ENCODE results near the gene CAPN11.

The CAPN11 gene

DNA sequence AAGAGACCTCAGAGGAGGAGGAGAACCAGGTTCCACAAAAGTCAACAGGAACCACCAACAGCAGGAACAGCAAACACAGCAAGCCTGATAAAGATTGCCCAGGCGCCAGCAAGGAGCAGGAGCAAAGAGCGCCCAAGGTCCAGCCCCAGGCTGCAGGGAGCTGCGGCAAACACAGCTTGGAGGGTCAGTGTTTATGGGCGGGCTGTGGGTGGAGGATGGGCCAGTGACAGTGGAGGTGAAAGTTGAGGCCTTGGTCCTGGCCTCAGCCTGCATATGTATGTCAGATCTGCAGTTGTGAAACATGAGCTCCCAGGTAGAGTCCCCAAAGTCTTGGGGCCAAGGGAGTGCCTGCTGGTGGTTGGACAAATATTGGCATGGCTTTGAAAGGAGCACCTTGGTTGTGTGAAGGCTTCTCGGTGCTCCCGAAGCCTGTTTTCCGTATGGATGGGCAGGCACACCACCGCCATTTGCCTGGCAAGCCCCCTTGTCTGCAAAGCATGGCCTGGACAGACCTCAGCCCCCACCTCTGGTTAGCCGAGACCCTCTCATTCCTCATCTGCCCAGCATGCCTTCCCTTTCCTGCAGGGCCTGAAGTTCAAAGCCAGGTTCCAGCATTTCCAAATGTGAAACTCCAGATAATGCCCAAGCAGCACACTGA is 2.0 kb upstream of the CAPN11 start:
- no peak overlapping the region for H3K4me3 ChIP-seq (ENCODE audit: low read depth, low read length)
- TF ChIP-seq, protein P1, sequence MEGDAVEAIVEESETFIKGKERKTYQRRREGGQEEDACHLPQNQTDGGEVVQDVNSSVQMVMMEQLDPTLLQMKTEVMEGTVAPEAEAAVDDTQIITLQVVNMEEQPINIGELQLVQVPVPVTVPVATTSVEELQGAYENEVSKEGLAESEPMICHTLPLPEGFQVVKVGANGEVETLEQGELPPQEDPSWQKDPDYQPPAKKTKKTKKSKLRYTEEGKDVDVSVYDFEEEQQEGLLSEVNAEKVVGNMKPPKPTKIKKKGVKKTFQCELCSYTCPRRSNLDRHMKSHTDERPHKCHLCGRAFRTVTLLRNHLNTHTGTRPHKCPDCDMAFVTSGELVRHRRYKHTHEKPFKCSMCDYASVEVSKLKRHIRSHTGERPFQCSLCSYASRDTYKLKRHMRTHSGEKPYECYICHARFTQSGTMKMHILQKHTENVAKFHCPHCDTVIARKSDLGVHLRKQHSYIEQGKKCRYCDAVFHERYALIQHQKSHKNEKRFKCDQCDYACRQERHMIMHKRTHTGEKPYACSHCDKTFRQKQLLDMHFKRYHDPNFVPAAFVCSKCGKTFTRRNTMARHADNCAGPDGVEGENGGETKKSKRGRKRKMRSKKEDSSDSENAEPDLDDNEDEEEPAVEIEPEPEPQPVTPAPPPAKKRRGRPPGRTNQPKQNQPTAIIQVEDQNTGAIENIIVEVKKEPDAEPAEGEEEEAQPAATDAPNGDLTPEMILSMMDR (IDR thresholded peaks at IDR 0.05; ENCODE audit: borderline replicate concordance, insufficient read depth, low read depth, low read length) = no peak

DNA sequence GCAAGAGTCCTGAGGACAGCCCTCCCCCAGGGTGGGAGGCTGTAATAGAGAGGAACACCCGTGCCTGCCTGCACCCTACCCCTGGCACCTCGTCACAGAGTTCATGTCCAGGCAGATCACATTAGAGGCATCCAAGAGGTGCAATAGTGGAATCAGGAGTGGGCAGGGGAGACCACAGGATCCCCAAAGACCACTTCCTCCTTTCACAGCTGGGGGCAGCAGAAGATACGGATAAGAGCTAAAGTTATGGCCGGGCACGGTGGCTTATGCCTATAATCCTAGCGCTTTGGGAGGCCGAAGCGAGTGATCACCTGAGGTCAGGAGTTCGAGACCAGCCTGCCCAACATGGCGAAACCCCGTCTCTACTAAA is 1.5 kb upstream of the CAPN11 start:
- no peak overlapping the region for H3K4me3 ChIP-seq (ENCODE audit: low read depth, low read length)
- TF ChIP-seq, protein P1 (IDR thresholded peaks at IDR 0.05; ENCODE audit: borderline replicate concordance, insufficient read depth, low read depth, low read length) = no peak

DNA sequence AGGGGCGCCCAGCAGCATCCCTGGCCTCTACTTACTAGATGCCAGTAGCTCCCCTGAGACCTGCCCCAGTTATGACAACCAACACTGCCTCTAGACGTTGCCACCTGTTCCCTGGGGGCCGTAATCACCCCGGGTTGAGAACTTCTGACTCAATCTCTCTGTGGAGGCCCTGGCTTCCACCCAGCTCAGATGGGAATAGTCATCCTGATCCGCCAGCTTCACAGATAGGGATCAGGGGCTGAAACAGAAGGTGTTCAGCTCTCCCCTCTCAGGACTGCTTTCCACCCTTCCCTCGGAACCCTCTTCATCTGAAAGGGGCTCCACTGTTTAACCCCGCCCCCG is 3.3 kb downstream of the CAPN11 start:
- TF ChIP-seq, protein P1 (IDR thresholded peaks at IDR 0.05; ENCODE audit: borderline replicate concordance, insufficient read depth, low read depth, low read length) = no peak

DNA sequence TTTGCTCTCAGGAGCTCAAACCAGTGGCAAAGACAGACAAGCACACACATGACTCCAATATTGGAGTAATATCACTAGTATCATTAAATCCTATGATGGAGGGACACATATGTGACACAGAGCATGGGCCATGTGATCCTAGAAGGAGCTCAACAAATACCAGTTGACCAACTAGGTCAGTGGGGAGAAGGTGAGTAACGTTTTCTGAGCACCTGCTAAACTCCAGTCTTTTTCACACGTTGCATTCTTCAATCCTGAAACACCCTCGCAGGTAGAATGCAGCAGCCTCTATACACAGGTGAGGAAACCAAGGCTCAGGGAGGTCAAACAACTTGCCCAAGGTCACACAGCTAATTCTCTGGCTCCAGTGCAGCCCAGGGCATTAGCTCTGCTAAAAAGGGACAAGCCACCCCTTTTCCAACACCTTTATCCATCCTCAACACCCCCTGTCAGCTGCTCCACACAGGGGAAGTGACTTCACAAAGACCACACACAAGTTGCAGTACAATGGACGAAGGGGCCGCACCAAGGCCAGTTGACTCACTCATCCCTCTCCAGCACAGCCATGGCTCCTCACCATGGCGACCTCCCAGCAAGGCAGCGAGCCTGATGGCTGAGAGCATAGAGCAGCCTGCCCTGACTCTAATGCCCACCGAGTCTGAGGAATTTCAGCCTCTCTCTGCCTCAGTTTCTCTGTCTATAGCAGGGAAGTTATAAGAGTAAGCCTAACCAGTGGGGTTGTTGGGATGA is 4.4 kb downstream of the CAPN11 start:
- TF ChIP-seq, protein P1 (IDR thresholded peaks at IDR 0.05; ENCODE audit: borderline replicate concordance, insufficient read depth, low read depth, low read length) = no peak
- H3K4me3 ChIP-seq (ENCODE audit: low read depth, low read length) = no peak overlapping the region

More for the DNA sequence above, 3.3 kb downstream of the CAPN11 start:
- H3K4me3 ChIP-seq (ENCODE audit: low read depth, low read length) = no peak overlapping the region

DNA sequence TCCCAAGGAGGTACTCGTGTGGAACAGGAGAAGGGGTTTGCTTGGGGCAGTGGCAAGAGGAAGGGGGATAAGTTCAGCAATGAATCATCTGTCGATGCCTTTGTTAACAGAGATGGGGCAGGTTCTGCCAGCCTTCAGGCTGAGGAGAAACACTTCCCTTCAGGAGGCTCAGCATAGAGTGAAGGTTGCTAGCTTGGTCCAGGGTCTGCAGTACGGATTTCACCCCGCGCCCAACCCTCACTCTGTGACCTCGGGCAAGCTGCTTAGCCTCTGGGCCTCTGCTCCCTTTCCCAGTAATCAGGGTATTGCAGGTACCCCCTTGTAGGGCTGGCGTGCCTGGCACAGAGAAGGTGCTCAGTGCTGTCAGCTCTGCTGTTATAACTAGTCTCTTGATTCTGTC is 7.5 kb downstream of the CAPN11 start:
- H3K4me3 ChIP-seq (ENCODE audit: low read depth, low read length) = no peak overlapping the region
- TF ChIP-seq, protein P1 (IDR thresholded peaks at IDR 0.05; ENCODE audit: borderline replicate concordance, insufficient read depth, low read depth, low read length) = no peak

DNA sequence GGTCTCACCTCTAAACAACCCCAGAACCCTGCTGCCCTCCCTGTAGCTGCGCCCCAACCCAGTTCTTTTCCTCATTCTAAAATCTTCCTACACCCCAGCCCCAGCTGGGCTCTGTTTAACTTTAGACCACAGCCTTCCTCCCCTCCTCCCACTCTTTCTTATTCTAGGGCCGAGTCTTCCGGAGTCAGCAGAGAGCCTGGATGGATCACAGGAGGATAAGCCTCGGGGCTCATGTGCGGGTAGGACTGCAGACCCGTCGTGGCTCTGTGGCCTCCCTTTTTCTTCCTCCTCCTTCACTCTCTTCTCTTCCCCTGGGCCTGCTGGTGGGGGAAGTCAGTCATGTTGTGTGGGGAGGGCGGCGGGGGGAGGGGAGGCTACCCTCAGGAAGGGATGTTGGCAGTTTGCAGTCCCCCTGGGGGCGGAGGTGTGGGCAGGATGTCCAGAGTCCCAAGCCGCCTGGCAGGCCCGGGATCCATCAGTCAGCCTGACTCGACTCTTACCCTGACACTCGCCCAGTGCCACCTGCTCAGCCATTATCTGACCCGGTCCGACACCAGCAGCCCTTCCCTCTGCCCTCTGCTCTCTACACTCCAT is 8.1 kb downstream of the CAPN11 start:
- H3K4me3 ChIP-seq (ENCODE audit: low read depth, low read length) = no peak overlapping the region
- TF ChIP-seq, protein P1 (IDR thresholded peaks at IDR 0.05; ENCODE audit: borderline replicate concordance, insufficient read depth, low read depth, low read length) = no peak

DNA sequence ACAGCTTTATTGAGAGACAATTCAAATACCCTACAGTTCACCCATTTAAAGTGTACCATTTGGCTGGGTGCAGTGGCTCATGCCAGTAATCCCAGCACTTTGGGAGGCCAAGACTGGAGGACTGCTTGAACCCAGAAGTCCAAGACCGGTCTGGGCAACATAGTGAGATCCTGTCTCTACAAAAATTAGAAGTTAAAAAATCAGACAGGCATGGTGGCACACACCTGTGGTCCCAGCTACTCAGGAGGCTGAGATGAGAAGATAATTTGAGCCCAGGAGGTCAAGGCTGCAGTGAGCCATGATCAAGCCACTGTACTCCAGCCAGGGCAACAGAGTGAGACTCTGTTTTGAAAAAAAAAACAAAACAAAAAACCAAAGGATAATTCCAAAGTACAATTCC is 8.9 kb downstream of the CAPN11 start:
- TF ChIP-seq, protein P1 (IDR thresholded peaks at IDR 0.05; ENCODE audit: borderline replicate concordance, insufficient read depth, low read depth, low read length) = no peak
- no peak overlapping the region for H3K4me3 ChIP-seq (ENCODE audit: low read depth, low read length)
